Loucy (cell line): ENCODE results near the gene SMIM38.

Experiments
- EZH2phosphoT487 ChIP-seq: fragments of 200-600 bp; IDR thresholded peaks from 2 replicates; pipeline ENCODE4 v1.6.1; 2018; ENCODE audit warnings: antibody characterized with exemption, mild to moderate bottlenecking, moderate library complexity, borderline replicate concordance
- TF ChIP-seq, protein P1 (sequence below): fragments of 200-600 bp; sonication (generic); conservative IDR thresholded peaks from 2 replicates; pipeline ENCODE4 v1.5.1; 2014; ENCODE audit warnings: mild to moderate bottlenecking, antibody characterized with exemption, low read length

DNA sequence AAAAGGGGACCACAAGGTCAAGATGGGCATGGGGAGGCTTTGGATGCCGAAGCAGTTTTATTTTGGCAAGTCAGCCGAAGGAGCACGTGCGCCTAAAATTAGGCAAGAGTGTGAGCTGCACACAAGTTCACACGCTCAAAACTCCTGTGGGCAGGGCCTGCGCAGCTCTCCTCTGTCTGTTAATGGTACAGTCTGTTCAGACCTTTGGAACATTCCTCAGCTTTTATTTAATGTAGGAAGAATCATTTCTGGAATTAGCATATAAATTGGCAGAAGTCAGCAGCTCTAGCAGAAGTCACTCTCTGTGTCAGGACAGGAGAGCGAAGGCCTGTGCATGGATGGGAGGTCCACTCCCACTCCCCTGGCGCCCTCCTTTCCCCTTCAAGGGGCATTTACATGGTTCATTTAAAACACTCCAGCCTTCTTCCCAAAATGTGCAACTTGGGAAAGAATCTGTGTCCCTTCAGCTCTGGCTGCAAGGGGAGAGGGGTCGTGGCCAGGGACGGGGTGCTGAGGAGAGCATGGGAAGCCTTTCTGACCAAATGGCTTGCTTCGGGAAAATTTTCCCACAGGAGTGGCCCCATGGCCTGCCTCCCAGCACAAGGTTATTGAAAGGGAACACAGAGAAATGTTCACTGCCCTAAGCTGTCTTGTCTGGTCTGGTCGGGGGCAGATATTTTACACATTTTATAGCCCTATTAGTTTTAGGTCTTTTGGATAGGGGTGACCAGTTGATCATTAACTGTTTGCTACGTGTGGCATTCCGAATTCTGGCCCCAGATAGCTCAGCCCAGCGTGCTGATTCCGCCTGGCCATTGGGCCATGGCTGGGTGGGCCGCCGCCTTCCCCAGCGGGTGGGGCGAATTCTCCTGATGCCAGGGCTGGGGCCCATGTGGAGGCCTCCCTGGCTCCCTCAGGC is 43.9 kb upstream of the SMIM38 start:
- TF ChIP-seq, protein P1, sequence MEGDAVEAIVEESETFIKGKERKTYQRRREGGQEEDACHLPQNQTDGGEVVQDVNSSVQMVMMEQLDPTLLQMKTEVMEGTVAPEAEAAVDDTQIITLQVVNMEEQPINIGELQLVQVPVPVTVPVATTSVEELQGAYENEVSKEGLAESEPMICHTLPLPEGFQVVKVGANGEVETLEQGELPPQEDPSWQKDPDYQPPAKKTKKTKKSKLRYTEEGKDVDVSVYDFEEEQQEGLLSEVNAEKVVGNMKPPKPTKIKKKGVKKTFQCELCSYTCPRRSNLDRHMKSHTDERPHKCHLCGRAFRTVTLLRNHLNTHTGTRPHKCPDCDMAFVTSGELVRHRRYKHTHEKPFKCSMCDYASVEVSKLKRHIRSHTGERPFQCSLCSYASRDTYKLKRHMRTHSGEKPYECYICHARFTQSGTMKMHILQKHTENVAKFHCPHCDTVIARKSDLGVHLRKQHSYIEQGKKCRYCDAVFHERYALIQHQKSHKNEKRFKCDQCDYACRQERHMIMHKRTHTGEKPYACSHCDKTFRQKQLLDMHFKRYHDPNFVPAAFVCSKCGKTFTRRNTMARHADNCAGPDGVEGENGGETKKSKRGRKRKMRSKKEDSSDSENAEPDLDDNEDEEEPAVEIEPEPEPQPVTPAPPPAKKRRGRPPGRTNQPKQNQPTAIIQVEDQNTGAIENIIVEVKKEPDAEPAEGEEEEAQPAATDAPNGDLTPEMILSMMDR = no peak
- no peak for TF ChIP-seq EZH2phosphoT487
